ENCODE measurements around the gene RNF215.
A peak's percentile ranks its signal among the peaks of the same experiment; 100 is the strongest.
"Not testable (repeated sequence)": the region's sequence is repeated elsewhere in the genome, so short reads cannot be mapped to it uniquely, and the experiment has no call there.

RNF215 gene

DNA sequence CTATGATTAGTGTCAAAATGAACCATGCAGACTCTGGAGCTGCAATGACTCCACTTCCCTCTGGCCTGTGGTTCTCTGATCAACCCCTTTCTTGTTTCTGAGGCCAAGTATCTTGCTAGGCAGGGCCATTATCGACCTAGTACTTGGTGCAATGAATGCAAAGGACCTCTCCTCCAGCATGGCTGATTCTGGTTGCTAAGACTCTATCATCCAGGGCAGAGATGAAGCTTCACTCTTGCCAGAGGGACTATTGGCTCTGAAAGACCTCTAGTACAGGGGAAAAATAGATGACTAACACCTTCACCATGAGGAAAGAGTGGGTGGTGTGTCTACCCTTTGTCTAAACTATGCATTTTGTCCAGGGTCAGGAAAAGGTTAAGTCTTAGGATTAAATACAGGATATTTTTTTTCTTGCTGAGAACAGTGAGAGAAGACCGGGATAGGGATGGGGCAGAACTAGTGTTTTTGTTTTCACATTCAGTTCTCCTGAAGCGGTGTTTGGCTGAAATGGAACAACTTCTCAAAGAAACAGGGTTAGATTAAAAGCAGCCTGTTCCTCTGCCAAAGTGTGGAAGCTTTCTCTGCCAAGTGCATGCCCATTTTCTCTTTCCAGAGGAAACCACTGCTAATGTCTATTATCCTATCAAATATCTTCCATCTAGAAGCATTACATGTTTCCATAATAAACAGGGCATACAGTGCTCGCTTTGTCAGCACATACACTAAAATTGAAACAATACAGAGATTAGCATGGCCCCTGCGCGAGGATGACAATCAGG is 33.3 kb upstream of the RNF215 start:
- DNase-seq: no peak

DNA sequence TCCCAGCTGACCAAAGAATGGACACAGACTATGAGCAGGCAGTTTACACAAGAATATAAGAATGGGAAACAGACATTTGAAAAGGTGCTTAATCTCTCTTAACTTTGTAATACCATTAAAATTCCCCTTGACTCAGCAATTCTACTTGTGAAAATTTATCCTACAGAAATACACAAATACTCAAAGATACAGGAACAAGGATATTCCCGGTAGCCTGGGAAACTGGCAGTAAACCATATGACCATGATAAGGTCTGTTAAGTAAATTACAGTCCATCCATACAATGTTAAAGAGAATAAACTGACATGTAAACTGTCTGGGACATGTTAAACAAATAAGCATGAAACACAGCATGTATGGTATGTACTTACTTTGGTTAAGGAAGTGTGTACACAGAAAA is 29.6 kb upstream of the RNF215 start:
- DNase-seq: no peak

DNA sequence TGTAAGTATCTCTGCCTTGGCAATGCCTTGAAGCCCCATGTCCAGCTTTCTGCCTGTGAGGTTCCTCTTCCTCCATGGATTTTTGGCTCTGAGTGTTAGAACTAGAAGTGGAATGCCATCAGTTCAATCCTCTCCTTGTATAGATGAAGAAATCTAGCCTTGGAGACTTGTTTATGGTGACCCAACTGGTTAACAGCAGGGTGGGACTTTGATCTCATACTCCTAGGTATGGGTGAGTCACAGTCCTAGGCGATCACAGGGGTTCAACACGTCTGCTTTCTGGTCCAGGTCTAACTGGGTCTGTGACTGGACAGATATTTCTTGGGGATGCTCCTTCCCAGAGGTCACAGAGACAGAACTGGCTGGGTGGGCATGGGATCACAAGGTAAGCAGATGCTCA is 29.2 kb upstream of the RNF215 start:
- no peak for DNase-seq

- no peak for DNase-seq
Measured at GRCh38 chr22:30414525-30415047, 27.4 kb upstream of the RNF215 start.

GRCh38 chr22:30413745-30414524 is 26.7 kb upstream of the RNF215 start:
- no peak for DNase-seq

GRCh38 chr22:30413001-30413400 is 25.8 kb upstream of the RNF215 start:
- DNase-seq: no peak

GRCh38 chr22:30411780-30412179 is 24.6 kb upstream of the RNF215 start:
- no peak for DNase-seq

GRCh38 chr22:30408388-30409102 is 21.3 kb upstream of the RNF215 start:
- DNase-seq: no peak

DNA sequence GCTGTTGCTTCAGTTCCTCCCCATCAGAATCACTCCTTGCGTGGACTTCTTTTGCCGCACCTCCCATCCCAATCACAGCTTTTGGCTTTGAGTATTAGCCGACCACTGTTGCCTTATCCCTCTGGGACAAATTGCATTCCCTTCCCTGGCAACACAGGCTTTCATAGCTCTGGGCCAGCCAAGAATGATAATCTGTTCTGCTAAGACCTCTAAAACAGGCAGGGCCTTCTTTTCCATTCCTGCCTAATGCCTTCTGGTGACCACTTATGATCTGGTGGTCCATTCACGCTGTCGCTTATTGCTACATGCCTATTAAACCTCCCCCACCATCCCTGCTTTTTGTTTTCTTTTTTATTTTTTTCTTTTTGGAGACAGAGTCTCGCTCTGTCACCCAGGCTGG is 19.2 kb upstream of the RNF215 start:
- no peak for DNase-seq

- DNase-seq: no peak
Measured at GRCh38 chr22:30405731-30406130, 18.5 kb upstream of the RNF215 start.

- DNase-seq: no peak
Measured at GRCh38 chr22:30404307-30404706, 17.1 kb upstream of the RNF215 start.

GRCh38 chr22:30402766-30403104 is 15.5 kb upstream of the RNF215 start:
- not testable (repeated sequence) for DNase-seq

DNA sequence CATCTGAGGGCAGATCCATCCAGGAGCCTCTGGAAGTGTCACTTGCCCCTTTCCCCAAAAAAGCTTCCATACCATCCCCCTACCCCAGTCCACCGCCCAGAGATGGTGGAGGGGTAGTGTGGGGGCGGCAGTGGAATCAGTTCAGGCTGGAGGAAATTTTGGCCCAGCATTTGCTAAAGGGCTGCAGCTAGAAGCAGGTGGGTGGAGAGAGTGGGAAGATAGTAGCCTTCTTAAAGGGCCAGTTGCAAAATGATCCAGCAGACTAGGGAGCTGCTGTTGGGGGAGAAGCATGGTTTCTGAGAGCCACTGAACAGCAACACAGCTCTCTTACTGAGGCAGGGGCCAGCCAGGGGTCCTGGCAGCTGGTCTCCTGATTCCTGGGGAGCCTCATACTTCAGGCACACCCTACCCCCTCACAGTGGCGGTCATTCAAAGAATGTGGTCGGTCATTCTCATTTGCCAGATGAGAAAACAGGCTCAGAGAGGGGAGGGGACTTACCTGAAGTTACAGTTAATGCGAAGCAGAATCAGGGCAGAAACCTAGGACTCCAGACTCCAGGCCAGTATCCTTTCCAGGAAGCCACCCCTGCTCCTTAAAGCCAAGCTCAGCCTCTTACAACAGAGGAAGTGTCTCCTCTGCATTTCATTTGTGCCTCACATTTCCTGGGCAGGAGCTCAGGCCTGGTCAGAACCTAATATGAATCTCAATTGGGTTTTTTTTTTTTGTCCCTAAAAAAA is 15.0 kb upstream of the RNF215 start:
- DNase-seq: no peak

- DNase-seq: not testable (repeated sequence)
Measured at GRCh38 chr22:30401024-30401423, 13.8 kb upstream of the RNF215 start.

- no peak for DNase-seq
Measured at GRCh38 chr22:30400159-30400558, 12.9 kb upstream of the RNF215 start.

DNA sequence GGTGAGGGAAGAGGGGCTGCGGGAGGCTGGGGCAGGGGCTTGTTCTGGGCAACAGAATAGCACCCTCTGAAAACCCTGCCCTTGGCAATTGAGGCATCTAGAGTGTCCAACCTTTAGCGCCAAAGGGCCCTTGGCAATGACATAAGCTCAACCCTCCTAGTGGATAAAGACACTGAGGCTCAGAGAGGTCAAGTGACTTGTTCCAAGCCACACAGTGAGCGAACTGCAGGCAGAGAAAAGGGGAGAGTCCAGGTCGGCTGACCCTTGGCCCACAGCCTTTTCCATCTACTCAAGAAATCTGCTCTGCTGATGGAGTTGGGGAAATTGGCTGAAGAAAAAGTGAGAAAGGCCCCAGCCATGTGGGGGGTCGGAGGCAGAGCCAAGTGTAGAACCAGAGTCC is 12.5 kb upstream of the RNF215 start:
- no peak for DNase-seq

GRCh38 chr22:30398685-30399680 is 11.8 kb upstream of the RNF215 start:
- no peak for DNase-seq

DNA sequence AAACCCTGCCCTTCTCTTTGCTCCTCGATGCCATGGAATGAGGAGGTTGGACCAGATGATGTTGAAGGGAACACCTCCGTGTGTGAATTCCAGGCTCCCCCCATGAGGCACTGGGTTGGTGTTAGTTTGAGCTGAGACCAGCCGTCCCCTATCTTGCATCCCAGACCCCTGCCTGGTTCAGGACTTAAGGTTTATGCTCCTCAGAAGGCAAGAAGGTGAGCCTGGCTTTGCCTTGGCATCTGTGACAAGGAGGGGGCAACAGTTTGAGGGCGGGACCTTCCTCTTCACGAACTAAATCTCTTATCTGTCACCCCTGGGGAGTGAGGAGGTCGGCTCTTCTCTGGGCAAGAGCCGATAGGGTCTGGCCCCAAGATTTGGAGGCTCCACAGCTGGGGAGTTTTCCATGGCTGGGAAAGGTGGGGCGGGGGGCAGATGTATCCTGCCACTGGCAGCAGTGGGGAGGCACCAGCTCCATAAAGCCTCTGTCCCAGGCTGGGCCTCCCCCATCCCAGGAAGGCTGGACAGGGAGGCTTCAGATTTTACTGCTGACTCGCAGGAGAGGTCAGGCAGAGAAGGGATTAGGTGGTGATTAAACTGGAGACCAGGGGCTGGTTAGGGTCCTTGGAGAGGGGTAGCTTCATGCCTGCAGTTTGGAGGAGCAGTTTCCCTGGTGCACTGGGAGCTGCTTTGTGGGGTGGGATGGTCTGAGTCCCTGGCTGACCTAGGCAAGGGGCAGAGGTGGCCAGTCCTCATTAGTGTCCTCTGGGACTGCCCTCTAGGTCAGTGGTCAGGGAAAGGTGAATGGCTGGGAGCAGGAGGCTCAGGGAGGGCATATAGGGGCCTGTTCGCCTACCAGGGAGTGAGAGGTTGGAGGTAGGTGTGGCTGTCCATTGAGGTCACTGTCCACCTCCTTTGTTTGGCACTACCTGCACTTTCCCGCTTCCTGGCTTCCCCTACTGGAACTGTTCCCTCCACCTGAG is 10.7 kb upstream of the RNF215 start:
- DNase-seq: no peak

DNA sequence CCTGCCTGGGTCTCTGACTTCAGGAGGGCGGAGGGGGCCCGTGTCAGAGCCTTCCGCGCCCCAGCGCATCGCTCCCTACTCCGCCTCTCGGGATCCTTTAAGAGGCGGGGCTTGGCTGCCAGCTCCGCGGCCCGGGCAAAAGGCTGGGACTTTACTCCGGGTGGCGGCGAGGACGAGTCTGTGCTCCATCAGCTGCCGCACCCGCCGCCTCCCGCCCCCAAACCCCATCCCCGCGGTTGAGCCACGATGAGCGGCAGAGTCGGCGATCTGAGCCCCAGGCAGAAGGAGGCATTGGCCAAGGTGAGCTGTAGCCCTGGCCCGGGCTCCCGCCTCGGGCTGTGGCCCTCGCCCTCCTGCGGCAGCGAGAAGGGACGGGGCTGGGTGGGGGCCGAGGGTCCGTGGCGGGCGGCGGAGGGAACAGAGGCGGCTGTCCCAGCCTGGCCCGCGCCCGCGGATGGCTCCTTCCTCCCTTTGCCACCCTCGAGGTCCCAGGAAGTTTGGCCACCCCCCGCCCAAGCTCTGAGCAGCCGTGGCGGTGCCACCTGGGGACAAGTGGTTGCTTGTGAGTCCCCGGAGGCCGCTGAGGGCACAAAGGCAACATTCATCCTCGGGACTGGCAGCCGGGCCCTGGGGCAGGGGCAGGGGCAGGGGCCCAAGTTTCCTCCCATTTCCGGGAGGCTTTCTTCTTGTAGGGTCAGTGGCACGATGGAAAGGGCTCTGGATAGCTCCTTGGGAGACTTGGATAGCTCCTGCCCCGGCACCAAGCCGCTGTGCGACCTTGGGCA is 9.9 kb upstream of the RNF215 start, which contains the start of gene SEC14L2:
SEC14L2 (plus strand) TSS at position 148 of the 785 bp plus-strand sequence; CDS start at position 247, 99 bp downstream.
- peak; percentile 76 for DNase-seq

All from right hindlimb (tissue), 1 donor.